Activated T-cell treated with anti-CD3 and anti-CD28 coated beads for 48 hours (primary cell): ENCODE measurements around the gene ETFA.
"Not testable (repeated sequence)": the region's sequence is repeated elsewhere in the genome, so short reads cannot be mapped to it uniquely, and the experiment has no call there.

Experiments
- DNase-seq: peaks from one replicate; pipeline ENCODE4 v3.0.0-alpha.2; 2020; ENCODE audit warnings: low read depth

ETFA gene

DNA sequence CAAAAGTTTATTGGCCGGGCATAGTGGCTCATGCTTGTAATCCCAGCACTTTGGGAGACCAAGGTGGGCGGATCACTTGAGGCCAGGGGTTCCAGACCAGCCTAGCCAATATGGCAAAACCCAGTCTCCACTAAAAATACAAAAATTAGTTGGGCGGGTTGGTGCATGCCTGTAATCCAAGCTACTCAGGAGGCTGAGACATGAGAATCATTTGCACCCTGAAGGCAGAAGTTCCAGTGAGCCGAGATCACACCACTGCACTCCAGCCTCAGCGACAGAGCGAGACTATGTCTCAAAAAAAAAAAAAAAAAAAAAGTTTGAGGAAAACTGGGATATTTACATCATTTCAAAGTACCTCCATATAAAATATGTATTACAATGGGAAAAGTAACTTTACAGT, 40.4 kb downstream of the ETFA start:
- DNase-seq = no peak

DNA sequence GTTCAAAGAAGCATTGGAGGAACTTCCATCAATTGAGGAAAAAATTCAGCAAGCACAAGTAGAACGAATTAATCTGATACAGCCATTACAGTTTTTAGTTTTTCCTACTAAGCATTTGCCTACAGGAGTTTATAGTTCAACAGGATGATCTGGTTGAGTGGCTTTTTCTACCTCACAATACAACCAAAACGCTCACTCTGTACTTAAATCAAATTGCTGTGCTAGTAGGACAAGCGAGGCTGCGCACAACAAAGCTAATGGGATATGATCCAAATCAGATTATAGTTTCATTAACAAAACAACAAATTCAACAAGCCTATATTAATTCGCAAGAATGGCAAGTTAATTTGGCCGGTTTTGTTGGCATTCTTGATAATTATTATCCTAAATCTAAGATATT, 44.2 kb downstream of the ETFA start:
- DNase-seq = no peak

DNA sequence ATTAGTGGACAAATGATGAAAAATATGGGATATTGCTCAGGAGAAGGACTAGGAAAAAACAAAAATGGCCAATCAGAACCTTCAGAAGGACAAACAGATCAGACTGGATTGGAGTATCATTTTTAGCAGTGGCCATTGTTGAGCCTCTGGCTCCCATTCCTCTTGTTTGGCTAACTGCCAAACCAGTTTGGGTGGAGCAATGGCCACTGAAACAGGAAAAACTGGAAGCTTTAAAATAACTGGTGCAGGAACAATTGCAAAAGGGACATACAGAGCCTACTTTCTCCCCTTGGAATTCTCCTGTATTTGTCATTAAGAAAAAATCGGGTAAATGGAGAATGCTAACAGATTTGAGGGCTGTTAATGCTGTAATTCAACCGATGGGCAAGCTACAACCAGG, 45.5 kb downstream of the ETFA start:
- DNase-seq = not testable (repeated sequence)

DNA sequence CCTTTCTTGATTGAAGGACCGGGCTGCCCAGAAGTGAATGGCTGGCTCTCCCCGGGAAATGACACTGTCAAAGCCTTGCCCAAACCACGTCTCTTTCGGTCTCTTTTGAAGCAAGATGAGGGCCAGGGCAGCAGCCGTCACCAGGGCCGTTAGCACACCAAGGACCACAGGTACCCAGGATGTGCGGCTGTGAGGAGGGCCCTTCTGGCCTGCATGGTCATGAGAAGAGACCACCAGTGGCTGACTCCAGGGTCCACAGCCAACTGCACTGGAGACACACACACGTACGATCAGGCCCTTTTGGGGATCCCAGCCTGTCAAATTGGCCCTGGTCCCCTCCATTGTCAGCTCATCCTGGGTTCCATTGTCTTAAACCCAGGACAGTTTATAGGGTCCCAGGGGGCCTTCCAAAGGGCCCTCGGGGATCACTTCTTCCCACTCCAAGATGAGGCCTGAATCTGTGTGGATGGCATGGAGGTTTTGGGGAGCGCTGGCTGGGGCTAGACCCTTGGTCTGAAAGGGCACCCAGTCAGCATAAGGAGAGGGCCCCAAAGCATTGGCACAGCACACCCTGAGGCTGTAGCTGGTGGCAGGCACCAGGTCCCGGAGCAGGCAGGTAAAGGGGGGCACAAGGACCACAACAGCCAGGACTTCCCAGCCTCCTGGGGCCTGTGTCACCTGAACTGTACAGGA, 50.9 kb downstream of the ETFA start:
- DNase-seq = no peak

DNA sequence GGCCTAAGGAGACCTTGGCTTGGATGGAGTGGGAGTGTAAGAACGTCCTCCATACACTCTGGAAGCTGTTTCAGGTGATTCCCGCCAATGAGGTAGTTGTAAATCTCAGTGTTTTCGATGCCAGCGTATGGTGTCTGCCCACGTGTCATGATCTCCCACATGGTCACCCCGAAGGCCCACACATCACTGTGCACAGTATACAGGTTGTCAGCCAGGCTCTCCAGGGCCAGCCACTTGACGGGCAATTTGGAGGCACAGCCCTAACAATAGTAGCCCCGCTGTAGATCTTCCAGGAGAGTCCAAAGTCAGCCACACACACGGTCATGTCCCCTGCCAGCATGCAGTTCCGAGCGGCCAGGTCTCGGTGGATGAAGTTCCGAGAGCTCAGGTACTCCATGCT, 51.9 kb downstream of the ETFA start:
- no peak for DNase-seq

DNA sequence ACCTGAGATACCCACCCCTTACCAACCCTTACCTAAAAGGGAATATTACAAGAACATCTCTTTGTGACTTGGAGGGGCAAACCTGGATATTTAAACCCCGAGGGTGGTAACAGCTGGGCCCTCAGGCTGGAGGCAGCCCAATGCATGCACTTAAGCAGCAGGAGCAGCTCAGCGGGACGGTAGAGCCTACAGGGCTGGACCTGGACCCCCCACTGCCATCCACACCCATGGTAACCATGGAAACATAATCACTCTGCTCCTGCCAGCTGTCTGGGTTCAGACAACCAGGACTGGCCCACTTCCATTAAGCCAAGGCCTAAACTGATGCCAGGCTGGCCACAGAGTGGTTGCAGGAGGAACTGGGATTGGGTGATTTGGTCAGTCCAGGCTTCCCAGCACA, 52.8 kb downstream of the ETFA start:
- no peak for DNase-seq

DNA sequence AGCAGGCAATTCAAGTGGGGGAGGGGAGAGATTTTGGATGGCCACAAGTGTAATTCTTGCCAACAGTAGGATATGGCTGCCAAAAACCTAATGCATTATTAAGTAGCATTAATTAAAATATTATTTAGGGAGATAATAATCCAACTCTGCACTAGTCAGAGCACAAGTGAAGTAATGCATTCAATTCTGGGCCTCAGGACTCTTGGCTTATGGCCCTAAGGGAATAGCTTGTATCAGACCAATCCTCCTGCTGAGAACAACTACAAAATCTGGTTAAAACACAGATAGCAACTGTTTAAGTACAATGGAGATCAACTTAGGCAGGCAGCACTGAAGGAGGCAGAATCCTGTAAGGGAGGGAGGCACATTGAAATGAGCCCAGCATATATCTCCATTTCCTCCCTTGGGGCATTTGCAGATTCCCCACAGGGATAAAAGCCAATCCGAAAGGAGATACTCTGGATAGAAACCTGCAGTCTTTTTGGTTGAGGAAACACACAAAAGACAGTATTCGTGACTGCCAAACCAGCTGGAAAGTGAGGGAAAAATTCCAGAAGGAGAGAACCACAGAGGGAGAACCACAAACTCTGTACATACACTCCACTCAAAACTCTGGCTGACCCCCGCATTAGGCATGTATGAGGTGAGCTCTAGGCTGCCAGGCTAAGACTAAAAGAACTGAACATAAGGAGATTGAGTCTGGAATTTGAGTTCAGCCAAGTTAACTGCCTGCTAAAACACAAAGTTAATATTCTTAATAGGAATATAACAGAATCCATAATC, 57.4 kb downstream of the ETFA start:
- DNase-seq = no peak

DNA sequence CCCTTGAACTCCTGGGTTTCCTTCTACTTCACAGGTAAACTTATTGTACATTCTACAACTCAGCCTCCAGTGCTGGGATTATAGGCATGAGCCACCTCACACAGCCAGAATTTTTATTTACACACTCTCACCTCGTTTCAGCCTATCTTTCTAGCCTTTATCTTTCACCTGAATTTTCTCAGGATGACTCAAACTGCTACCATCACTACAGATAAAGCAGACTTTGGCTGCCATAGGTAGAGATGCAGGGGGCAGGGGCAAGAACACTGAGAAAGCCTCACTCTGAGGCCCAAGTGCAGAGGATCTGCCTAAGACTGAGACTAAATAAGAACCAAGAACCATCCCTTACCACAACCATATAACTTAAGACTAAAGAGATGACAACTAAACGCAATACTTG, 59.0 kb downstream of the ETFA start:
- DNase-seq = no peak

DNA sequence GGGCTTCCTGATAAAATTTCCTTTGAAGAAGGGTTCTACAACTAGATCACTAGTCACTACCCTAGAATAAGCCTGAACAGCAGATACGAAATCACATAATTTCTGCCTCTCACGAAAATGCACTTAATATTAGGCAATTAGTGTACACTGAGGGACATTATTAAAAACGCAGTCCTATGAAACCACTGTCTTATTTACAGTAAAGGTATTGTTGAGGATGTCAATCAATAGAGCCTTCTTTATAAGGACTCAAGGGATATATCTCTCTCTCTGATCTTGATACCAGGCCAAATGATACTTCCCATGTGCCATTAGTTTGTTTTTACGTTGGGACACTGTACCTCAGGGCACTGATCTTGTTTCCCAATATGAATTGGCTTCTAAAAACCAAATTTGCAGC, 59.6 kb downstream of the ETFA start:
- DNase-seq = no peak

DNA sequence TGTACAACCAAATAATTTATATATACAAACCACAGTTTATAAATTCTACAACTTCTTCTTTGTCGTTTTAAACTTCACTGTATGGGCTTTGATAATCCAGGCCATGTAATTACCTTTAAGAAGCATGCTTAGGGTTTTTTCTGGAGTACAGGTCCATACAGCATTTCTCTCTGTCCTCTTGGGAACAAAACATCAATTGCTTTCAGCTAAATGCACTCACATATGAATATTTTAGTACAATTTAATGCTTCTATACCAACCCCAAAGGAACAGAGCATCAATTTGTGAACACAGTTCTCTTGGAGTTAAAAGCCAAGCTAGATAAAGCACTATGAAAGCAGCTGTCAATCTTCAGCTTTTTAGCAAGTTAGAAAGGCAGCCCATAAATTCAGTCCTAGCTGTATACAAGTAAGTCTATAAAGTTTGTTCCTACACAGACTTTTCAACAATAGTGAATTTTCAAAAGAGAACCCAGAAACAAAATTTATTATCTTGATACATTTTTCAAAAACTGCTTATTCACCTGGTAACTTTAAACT, 66.1 kb downstream of the ETFA start:
- no peak for DNase-seq

DNA sequence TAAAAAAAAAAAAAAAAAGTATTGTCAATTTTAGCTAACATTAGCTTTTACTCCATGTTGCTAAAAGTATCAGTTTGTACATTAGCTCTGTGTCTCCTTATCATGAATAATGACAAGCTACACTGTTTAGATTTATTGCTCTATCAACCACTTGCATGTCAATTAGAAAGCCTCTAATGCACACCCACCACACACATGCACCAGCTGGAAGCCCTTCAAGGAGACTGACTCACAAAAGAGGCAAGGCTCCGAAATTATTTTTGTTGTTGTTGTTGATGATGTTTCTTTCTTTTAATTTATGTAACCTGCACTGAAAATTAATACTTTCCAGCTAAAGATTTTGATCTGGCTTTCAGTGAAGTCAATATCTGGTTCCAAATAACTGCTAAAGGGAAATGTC, 71.5 kb downstream of the ETFA start:
- no peak for DNase-seq

DNA sequence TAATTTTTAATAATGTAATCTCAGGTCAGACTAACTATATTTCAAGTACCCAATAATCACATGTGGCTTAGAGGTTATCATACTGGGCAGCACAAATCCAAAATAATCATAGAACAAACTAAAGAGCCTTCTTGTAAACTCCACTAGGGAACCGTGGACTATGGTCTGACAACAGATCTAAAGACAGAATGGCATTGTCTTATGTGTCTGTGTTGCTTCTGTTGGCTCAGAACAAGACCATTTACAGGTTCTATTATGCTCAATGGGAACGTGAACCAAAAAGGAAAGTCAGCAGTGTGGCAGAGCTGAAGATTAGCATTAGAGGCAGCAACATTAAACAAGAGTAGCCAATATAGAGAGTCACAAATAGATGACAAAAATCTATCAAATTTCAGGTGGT, 74.9 kb downstream of the ETFA start:
- no peak for DNase-seq

DNA sequence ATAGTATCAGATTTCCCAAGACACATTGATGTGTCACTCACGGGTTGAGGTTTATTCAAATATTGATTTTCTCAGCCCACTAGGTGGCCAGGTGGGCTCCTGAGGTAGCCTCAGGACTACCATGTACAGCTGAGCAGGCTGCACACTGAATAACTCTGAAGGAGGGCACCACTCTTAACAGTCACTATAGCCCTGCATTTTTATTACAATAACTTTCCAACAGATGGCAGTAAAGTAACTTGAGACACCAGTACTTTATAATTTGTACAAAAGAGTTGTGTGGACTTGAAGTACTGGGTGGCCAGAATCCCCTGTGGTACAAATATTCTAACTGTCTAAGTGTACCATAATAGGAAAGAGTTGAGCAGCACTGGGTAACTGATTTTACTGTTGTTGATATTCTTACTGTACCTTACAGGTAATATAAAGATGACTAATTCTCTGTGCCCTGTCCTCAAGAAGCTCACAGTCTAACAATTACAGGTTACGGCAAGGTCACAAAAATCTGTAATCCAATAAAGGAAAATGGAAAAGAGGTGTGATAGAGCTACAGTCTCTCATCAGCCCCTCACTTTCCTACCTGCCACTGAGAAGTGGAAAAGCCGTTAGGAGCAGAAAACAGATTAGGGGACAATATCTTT, 76.0 kb downstream of the ETFA start:
- DNase-seq = no peak

DNA sequence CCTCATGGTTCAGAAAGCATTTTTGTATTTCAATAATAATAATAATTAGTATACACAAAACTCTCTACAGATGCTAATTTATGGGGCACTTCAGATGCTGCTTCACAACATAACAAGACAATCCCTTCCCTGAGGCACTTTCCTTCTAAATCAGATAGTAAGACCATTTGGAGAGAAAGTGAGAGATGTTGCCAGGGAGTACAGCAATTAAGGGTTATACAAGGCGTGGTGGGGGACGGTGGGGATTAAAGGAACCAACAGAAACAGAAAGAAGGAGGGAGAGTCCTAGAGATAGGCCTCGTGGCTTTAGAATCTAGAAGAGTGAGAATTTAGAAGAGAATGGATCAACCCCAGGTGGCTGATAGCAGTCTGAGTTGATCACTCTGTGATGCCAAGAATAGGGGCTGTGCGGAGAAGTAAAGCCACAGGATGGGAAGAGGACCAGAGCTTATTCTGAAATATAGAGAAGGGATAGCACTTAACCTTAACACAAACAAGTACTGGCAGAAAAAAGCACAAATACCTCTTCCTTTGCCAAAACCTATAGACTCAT, 76.9 kb downstream of the ETFA start:
- DNase-seq = no peak

DNA sequence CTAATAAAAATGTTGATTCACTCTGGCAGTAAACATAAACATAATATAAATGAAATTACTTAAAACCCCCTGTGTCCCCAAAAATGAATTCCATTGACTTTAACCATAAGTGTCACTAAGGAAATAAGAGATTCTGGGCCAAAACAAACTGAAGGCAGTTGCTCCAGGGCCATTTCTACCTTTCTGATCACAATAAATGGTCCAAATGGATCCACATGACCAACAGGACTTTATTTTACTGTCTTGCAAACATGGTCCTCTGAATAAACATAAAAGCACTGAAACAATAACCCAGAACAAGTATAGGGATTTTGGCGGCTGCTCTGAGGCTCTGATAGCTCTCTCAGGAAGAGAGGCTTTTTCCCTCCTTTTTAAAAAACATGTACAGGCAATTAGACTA, 77.3 kb downstream of the ETFA start:
- DNase-seq = no peak

DNA sequence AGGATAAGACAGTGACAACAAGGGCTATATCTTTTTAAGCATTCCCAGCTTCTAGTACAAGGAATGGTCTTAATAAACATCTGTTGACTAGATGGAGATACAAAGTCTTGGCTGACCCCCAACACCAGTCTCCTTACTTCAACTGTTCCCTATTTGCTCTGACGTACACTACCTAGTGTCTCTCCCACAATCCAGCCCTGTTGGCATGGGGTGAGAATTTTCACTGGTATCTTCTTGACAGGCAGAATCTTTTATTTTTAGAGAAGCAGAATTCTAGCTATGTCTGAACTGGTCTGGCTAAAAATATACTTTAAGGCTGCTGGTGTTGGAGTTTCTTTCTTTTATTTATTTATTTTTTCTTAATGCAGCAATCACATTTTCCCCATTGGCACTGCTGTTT, 82.0 kb downstream of the ETFA start:
- no peak for DNase-seq

DNA sequence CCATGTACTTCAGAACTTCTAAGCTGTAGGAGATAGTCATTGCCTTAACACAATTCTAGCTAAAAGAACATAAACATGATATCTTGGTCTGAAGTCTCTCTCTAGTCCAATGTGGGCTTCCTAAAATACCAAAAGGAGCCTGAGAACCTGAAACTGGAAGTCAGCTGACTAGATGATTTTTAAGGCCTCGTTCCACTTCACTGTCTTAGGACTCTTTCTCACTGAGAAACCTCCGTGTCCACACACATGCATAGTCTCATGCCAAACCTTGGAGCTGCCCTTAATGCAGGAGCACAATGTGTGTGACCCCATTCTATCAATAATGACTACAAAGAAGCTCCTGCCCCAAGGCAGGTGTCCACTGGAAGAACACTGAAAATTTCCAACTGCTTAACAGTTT, 87.7 kb downstream of the ETFA start:
- DNase-seq = no peak

DNA sequence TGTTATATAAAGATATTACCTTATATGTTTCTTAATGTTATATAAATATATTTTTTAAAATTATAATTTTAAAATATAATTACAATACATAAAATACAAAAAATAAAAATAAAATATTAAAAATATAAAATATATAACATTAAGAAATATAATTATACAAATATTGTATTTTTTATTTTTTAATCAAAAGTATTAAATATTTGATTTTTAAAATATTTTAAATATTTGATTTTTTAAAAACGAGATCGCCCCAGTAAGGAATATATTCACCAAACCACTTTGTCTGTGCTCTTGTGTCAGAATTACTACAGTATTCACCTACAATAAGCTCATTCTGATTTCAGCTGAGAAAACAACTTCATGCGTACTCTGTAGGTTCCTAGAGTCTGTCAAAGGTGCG, 89.1 kb downstream of the ETFA start:
- no peak for DNase-seq

DNA sequence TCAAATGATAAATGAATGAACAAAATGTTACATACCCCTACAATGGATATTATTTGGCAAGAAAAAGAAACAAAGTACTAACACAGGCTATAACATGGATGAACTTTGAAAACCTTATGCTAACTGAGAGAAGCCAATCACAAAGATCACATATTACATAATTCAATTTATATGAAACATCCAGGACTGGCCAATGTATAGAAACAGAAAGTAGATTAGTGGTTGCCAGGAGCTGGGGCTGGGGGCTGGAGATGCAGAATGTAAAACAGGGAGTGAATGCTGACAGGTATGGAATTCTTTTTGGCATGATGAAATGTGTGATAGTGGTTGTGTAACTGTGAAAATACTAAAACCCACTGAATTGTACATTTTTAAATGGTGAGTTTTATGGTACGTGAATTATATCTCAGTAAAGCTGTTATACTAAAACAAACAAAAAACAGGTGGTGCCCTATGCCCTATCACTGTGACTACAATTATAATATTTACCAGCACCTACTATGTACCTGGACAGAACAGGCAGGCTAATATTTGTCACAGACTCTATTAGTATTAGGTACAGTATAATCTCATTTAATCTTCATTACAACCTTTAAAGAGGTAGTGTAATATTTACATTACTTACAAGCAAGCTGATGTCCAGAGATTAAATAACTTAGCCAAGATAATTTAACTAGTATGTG, 90.0 kb downstream of the ETFA start:
- no peak for DNase-seq

DNA sequence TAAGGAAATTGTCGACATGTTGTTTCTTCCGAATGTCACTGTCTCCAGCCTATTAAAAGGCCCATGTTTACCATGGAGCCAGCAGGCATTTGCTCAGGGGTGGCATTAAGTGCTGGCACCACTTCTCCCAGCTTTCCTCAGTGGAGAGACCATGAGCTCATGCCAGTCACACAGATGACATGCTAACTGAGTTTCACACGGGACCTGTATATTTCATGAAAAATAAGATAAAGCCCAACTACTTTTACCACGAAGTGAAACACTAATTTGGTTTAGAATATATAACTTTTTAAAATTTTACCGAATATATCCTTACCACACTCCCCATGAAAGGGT, 93.4 kb downstream of the ETFA start:
- DNase-seq = no peak

DNA sequence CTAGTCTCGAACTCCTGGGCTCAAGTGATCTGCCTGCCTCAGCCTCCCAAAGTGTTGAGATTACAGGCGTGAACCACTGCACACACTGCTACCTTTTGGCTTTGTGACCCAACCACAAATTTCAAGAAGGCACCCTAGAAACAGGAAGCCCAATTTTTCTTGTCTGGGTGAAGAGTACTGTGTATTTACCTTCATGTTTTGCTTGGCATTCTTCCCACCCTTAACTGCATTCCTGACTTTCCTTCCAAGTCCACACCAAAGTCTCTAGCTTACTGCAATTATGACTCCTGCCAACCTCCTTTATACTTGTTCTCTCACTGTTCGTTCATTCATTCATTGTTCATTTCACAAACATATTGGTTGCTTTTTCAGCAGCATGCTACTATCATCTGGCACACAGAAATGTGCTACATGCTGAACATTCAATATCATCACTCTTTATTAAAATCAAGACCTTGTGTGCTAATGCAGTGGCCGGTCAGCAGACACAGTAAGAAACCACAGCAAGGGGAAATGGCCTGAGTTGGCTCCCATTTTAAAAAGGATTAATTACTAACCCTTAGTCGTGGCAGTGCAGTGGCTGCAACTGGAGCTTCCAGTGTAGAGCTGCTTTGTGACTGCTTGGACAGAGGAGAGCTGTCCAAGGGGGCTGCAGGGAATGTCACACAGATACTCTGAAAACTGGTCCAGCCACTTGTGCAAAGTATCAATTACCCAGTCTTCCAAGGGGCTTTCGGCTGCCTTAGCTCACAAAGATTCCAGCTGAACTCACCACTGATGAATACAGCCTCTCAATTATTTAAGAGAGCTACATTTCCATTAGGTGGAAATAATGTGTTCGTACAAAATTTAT, 94.0 kb downstream of the ETFA start:
- DNase-seq = no peak
